Stimulated activated CD4-positive, alpha-beta T cell treated with anti-CD3 and anti-CD28 coated beads, TNF-alpha, amount 100 ng/mL, for 4 hours (primary cell): Measurements from ENCODE around the gene THY1.
"Not testable (repeated sequence)": the region's sequence is repeated elsewhere in the genome, so short reads cannot be mapped to it uniquely, and the experiment has no call there.

ENCODE experiments used
- DNase-seq, 3 experiments: peaks; one replicate each; pipeline ENCODE4 v3.0.0-alpha.2; 2020; ENCODE audit warnings: low read depth in 3 of 3

THY1 gene

DNA sequence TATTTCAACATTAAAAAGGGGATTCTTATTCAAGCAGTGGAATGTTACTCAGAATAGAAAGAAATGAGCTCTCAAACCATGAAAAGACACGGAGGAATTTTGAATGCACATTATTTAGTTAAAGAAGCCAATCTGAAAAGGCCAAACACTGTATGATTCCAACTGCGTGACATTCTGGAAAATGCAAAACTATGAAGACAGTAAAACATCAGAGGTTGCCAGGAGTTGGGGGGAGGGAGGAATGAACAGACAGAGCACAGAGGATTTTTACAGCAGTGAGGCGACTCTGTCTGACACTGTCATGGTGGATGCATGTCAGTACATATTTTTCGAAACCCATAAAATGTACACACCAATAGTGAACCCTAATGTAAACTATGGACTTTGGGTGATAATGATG lies 22.9 kb upstream of the THY1 start:
- no peak for DNase-seq

DNA sequence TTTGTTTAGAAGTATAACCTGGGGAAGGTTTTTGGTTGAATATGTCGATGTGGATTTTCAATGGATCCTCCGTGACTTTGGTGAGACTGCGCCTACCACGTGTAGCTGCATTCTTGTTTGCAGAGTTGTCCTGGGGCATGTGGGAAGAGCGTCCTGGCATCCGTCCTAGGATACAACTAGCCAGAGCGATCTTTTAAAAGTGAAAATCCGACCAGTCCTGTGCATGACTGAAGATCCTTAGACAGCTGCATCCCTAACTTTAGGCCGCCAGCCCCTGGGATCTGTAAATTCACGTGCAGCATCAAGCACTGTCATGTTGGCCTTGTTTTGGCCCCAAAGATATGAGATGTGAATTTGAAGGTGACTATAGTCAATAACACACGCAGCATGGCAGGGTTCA lies 22.4 kb upstream of the THY1 start:
- DNase-seq, result no peak

DNA sequence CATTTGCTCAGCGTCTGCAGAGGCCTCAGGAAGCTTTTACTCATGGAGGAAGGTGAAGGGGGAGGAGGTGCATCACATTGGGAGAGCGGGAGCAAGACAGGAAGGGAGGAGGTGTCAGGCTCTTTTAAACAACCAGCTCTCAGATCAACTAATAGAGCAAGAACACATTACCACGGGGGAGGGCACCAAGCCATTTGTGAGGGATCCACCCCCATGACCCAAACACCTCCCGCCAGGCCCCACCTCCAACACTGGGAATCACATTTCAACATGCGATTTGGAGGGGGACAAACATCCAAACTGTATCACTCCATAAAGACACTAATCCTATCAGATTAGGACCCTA lies 18.9 kb upstream of the THY1 start:
- DNase-seq, result no peak

DNA sequence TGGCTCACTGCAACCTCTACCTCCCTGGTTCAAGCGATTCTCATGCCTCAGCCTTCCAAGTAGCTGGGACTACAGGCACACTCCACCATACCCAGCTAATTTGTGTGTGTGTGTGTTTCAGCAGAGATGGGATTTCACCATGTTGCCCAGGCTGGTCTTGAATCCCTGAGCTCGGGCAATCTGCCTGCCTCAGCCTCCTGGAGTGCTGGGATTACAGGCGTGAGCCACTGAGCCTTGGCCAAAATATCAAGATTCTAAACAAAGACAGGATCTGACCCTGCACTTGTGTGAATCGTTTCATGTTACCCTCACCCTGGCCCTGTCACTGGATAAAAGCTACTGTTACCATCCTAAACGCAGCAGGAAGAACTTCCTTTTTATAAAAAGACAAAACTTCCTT lies 15.6 kb upstream of the THY1 start:
- DNase-seq, result no peak

DNA sequence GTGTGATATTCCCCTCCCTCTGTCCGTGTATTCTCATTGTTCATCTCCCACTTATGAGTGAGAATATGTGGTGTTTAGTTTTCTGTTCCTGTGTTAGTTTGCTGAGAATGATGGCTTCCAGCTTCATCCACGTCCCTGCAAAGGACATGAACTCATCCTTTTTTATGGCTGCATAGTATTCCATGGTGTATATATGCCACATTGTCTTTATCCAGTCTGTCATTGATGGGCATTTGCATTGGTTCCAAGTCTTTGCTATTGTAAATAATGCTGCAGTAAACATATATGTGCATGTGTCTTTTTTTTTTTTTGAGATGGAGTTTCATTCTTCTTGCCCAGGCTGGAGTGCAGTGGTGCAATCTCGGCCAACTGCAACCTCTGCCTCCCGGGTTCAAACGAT lies 14.5 kb upstream of the THY1 start:
- not testable (repeated sequence) for DNase-seq

DNA sequence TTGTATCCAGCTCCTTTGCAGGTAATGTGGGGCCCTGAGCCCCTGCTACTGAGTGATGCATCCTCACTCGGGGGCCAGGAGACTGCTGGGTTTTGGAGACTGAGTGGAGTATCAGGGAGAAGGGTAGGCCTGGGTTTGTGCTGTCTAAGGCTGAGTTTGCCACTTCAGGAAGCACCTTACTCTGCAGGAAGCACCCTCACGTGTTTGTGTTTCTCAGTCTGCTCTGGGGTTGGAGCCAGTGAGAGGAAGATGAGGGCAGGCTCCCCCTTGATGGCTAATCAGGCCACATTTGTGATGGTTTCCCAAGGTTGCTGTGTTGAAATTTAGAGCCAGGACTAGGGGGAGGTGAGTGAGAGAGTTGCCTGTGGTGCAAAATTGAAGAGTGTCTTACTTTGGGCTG lies 13.7 kb upstream of the THY1 start:
- no peak for DNase-seq

DNA sequence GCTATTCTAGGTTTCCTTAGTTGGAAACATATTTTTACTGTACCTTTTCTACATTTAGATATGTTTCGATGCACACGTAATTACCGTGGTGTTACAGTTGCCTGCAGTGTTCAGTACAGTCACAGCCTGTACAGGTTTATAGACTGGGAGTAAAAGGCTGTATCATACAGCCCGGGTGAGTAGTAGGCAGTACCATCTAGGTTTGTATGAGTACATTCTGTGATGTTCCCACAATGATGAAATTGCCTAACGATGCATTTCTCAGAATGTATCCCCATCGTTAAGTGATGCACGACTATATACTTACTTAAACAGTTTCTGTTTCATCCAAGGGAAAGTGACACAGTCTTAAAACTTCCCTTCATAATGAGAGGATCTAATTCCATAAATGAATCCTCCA lies 13.1 kb upstream of the THY1 start:
- DNase-seq, result no peak

DNA sequence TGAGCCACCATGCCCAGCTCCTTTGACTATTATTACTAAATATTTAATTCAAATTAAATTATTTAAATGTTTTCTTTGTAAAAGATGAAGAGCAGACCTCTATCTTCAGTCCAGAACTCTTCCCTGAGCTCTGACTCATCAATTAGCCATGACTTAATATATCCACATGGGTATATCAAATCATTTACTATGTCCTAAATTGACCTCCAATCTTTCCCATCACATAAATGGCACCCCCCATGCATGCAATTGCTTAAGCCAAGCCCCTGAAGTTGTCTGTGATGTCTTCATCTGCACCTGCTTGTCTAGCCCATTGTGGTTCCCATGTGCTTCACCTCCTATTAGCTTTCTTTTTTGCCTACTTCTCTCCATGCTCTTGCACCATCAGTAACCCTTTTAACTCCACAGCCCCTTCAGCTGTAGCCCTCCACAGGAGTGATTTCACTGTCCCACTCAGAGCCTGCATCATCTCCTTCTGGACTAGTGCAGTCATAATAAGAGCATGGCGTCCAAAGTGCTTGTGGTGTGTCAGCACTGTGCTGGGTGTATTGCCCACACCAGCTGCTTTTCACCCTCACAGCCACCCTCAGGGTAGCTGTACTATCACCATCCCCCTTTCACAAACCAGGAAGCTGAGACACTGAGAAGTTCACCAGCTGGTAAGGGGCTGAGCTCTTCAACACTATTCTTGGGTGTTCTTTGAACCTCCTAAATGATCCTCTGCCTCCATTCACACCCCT lies 11.8 kb upstream of the THY1 start:
- no peak for DNase-seq

DNA sequence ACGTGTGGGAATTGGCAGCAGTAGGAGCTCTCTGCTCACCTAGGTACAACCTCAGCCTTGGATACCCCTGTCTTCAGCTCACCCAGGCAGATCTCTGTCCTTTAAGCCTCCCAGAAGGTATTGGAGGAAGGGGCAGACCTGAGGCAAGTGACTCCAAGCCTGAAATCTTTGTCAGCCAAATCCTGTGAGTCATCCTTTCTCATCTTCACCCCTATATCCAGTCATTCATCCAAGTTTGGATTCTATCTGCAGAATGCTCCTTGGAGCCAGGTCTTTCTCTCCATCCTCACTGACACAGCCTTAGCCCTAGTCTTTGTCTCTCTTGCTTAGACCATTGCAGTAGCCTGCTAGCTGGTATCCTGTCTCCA lies 10.4 kb upstream of the THY1 start:
- DNase-seq, result no peak

DNA sequence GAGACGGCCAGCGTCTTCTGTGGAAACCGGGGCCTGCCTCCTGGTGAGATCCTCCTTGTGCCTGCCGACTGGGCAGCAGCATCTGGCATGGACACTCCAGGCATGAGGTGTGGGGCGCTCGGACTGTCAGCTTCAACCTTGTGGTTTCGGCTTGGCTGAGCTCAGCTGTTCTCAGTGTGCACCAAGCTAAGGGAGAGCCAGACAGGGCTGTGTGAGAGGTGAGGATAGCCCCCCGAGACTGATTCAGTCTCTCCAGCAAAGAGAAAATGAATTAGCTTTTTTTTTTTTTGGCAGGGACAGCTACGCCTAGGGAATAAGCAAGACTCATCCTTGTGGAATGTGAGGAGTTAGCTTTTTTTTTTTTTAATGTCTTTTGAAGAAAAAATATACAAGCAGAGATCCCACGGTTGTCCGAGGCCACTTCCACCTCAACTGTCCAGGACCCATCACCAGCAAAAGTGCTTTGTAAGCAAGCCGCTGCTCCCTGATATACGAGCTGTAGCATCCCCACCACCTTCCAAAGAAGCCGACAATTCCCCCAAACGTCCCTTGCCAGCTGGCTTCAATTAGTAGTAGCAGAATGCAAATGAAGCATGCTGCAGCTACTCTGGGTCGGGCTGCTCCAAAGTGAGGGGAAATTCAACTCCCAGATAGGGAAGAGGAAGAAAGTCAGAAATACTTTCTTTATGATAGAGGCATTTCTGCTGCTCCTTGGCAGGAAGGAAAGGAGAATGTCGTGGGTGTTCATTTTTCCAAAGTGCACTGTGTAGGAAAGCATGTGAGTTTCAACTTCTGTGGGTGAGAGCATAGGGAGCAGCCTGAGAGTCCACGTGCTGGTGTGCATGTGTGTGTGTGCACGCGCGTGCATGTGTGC lies 9.7 kb upstream of the THY1 start:
- no peak for DNase-seq

DNA sequence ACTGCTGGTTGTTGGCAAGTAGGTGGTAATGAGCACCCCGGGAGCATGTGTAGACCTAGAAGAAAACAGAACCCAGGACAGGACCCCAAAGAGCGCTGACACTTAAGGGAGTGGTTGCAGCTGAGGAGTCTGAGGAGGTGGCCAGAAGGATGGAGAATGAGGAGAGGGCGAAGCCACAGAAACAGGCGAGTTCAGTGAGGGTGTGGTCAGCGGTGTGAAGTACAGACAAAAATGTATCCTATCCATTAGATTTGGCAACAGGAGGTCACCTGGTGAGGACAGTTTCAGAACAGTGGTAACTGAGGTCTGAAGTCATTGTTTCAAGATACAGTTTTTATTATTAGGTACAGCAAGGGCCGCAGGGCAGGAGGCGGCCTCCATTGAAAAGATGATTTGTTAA lies 8.6 kb upstream of the THY1 start:
- DNase-seq, result no peak

DNA sequence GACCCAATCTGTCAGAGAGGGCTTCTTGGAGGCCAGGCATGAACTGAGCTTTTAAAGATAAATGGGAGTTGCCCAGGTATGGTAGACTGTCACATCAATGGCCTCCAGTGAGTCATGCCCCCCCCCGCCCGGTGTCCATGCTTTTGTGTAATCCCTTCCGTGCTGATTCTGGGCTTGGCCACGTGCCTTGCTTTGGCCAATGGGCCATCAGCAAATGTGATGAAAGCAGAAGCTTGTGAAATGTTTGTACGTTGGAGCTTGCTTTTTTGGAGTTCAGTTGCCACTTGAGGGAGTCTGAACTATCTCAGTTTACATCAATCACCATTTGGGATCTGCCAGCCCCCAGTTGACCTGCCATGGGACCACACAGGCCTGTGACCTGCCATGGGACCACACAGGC lies 4.3 kb upstream of the THY1 start:
- no peak for DNase-seq

DNA sequence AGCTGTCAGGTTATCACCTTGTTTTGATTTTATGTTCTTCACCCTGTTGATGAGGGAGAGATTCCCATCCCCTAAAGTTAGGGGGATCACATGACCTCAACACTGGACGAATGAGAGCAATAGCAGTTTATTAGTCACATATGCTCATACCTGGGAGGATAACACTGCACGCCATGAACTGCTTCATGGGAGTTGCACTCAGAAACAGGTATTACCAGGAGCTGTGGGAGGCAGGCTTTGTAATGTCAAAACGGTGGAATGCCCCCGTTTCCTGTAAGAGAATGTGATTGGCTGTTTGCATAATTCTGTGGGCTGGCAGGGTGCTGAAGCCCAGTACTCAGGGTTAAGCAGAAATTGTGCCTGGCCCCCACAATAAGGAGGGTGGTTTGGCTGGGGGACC lies 3.2 kb upstream of the THY1 start:
- DNase-seq, result no peak

DNA sequence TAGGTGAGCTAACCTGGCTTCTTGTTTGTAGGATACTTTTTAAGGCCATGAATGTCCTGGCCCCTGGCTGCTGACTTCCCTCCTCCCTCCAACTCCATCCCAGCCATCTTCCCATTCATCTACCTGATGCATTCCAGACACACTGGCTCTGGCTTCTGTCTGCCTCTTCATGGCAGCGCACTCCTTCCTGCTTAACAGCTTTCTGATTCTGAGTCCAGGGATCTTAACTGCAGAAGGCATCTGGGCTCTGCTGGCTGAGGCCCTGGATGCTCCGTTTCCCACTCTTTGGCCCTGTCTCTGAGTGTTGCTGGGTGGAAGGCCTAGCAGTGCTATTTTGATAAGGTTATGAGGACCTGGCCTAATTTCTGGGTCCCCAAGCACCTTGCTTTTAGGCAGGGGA lies 1.8 kb upstream of the THY1 start:
- no peak for DNase-seq

DNA sequence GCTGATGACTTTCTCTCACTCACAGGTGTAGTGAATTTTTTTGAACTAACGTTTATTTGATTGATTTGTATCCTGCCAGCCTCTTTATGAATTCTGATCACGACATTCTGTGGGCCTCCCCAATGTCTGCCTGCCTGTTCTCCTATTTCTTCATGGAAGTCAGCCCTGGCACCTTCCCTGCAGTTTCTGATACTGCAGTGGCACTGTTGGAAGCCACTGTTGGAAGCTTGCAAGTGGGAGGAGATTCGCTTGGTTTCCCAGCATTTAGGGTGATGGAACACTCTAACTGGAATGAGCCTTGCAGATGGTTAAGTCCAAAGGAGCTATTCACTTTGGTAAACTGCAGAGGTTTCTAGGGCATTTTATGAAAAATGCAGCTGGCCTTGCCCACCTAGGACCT lies 1.3 kb upstream of the THY1 start:
- DNase-seq, result no peak

DNA sequence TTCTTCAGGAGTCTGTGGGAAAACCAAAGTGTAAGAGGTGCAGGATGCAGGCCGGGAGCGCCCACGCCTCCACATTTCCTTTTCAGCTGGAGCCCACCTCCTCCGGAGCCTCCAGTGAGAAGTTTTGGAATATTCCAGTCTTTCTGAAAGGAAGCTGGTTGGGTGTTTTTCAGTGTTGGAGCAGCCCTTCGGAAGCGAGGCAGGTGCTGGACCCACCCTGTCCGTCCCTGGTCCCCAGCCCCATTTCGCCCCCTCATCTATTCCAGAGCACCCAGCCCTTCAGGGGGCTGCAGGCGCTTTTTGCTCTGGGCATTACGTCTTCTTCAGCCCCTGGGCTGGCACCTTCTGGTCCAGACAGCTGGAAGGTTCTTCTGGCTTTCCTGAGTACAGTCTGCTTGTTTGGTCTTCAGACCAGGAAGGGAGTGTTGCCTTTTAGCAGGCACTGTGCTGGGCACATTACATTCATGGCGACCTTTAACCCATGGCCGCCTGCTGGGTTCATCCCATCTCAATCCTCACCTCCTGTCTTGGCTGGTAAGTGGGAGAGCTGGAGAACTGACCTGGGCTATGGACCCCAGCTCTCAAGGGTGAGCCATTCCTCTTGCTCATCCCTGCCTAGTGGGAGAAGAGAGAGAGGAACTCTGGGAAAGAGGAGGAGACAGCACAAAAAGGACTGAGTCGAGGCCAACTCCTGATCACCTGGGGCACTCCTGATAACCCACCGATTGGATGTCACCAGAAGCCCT lies 710 bp upstream of the THY1 start:
- no peak for DNase-seq

DNA sequence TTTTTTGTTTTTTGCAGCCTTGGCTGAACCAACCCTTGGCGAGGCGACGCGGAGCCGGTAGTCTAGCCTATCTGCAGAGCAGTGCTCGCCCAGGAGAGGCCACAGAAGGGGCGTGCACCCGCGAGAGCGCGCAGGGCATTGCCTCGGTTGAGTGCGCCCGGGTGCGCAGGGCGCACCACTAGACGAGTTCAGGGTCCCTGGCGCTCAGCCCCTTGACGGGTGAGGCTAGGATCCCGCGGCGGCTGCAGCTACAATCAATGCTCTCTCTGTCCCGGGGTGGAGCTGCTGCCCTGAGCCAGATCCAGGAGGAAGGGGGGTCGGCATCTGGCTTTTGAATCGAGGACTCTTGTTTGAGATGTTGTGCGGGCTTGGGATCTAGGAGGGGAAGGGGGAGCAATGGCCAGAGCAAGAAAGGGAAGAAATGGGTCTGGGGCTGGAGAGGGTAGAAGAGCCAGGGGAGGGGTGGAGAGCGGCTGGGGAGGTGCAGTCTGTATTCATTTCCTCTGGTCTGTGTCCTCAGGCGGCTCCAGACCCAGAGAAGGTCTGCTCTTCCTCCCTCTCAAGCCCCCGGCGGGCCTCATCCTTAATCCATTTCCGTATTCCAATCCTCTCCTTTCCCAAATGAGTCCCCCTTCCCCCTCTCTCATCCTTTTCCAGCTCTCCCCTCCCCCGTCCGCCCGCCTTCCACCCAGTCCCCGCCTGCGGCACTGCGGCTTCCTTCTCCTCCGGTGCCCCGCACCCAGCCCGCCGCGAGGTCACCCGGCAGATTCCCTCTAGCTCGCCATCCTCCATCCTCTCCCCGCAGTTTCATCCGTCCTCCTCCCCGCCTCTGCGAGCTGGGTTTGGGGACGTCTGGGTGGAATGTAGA lies 797 bp downstream of the THY1 start:
- DNase-seq, result no peak

DNA sequence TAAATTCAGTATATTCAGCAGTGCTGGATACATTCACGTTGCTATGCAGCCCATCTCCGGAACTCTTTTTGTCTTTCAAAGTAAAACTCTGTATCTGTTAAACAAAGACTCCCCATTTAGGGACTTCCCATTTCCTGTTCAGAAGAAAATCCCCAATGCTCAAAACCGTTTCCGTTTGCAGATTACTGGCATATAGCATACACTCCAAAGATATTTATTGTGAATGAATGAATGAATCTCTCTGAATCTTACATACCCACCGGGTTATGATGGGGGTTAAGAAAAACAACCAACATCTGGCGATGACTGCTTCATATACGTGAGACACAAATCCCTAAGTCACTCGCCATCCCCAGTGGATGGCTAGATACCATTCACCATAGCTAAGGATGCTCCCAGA lies 1.6 kb downstream of the THY1 start:
- DNase-seq, result no peak

DNA sequence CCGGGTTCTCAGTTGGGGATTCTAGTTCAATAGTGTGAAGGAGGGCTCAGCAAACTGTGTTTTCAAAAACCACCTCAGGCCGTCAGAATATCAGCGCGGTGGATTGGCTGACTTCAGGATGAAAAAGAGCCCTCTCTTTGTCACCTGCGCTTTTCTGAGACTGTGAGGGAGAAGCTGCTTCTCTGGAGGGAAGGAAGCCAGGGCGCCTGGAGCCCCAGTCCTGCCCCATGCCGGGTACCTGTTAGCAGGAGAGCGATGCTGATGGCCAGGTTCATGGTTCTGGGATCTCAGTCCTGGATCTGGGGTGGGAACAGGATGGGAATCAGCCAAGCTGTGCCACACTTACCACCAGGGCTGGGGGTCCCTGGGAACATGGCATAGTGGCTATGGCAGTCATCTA lies 2.3 kb downstream of the THY1 start:
- no peak for DNase-seq

DNA sequence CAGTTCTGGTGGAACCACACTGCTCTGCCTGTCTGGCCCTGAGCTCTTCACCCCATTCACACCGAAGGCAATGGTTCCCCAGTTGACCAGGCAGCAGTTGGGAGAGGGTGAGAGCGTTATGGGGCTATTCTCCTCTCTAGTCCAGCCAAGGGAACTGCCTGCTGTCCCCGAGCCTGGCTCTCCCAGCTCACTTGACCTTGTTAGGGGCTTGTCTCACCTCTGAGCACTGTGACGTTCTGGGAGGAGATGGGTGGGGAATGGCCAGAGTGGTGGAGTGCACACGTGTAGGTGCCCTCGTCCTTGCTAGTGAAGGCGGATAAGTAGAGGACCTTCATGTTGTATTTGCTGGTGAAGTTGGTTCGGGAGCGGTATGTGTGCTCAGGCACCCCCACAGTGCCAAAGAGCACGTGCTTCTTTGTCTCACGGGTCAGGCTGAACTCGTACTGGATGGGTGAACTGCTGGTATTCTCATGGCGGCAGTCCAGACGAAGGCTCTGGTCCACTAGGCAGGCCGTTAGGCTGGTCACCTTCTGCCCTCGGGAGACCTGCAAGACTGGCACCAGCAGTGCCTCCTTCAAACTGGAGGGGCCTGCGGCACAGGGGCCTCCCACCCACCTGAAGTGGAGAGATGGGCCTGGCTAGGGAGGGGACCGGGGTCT lies 3.0 kb downstream of the THY1 start:
- no peak for DNase-seq

DNA sequence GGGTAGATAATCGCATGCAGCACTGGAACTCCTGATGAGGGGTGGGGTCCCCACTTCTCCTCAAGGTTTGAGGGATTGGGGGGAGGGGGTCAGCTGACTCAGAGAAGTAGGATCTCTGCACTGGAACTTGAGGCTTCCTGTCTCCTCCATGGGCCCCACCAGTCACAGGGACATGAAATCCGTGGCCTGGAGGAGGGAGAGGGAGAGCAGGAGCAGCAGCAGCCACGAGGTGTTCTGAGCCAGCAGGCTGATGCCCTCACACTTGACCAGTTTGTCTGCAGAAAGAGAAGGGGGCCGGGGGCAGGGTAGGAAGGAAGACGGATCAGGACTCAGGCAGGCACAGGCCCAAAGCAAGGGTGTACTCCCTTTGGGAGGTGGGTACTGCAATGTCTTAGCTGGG lies 3.7 kb downstream of the THY1 start:
- no peak for DNase-seq
